CD14-positive monocyte (primary cell): ENCODE measurements around the gene NPIPA8. TPM values are rescaled to one million over a fixed set of nuclear protein-coding genes. Genes with fewer than 3 reads are reported as not detected.
"Not testable (repeated sequence)": the region's sequence is repeated elsewhere in the genome, so short reads cannot be mapped to it uniquely, and the experiment has no call there.

Experiments
- DNase-seq, 3 donors: peaks; one replicate each; pipeline ENCODE4 v3.0.0-alpha.2; 2011 to 2022
- H2AFZ ChIP-seq: 2 replicates; pipeline ENCODE4 v1.6.0; 2012; ENCODE audit warnings: mild to moderate bottlenecking, low read depth, low read length, inconsistent platforms; ENCODE audit not compliant: insufficient read depth, poor library complexity, severe bottlenecking
- H3K27ac ChIP-seq, 2 donors: 1 replicate in 1 of 2; 2 replicates in 1 of 2; pipeline ENCODE4 v1.5.1; 2012 to 2013; ENCODE audit warnings: low read length in 2 of 2, control low read depth in 1 of 2, inconsistent platforms in 1 of 2, low read depth in 1 of 2, mild to moderate bottlenecking in 1 of 2
- H3K27me3 ChIP-seq, 2 donors: one replicate each; pipeline versions ENCODE4 v1.6.0 to v1.6.1; 2011 to 2013; ENCODE audit warnings: low read length in 2 of 2; ENCODE audit not compliant: control insufficient read depth in 2 of 2, insufficient read depth in 2 of 2
- H3K36me3 ChIP-seq, 2 donors: replicated peaks in 1 of 2; 1 replicate in 1 of 2; 2 replicates in 1 of 2; pipeline versions ENCODE4 v1.5.1 to v1.6.1; 2012 to 2013; ENCODE audit warnings: low read length in 2 of 2, control low read depth in 1 of 2, inconsistent platforms in 1 of 2, mild to moderate bottlenecking in 1 of 2; ENCODE audit not compliant: insufficient read depth in 2 of 2, control insufficient read depth in 1 of 2
- H3K4me1 ChIP-seq, 2 donors: 1 replicate in 1 of 2; 2 replicates in 1 of 2; pipeline versions ENCODE4 v1.5.1 to v1.6.1; 2012 to 2013; ENCODE audit warnings: low read length in 2 of 2, control low read depth in 1 of 2, inconsistent platforms in 1 of 2, mild to moderate bottlenecking in 1 of 2, moderate library complexity in 1 of 2; ENCODE audit not compliant: insufficient read depth in 2 of 2, control insufficient read depth in 1 of 2
- H3K4me2 ChIP-seq: replicated peaks from 2 replicates; pipeline ENCODE3; 2012; ENCODE audit warnings: low read length, moderate library complexity, mild to moderate bottlenecking; ENCODE audit not compliant: poor library complexity, severe bottlenecking; ENCODE audit errors: extremely low read depth
- H3K4me3 ChIP-seq, 3 experiments: fragments of 200-600 bp in 1 of 3; sonication (generic) in 1 of 3; replicated peaks in 1 of 3; 1 replicate in 2 of 3; 2 replicates in 1 of 3; pipeline ENCODE4 v1.5.1; 2011 to 2013; ENCODE audit warnings: low read length in 3 of 3, mild to moderate bottlenecking in 3 of 3, control low read depth in 2 of 3, low read depth in 2 of 3, inconsistent platforms in 1 of 3, moderate library complexity in 1 of 3
- H3K79me2 ChIP-seq: 2 replicates; pipeline ENCODE4 v1.6.0; 2012; ENCODE audit warnings: mild to moderate bottlenecking, control low read depth, inconsistent platforms, low read length, moderate library complexity; ENCODE audit not compliant: insufficient read depth
- H3K9ac ChIP-seq: 2 replicates; pipeline ENCODE4 v1.6.0; 2017; ENCODE audit warnings: low read length, mild to moderate bottlenecking; ENCODE audit not compliant: insufficient read depth, poor library complexity, severe bottlenecking
- H3K9me3 ChIP-seq, 2 donors: replicated peaks in 1 of 2; 1 replicate in 1 of 2; 2 replicates in 1 of 2; pipeline versions ENCODE4 v1.5.1 to v1.6.1; 2012 to 2013; ENCODE audit warnings: low read length in 2 of 2, control low read depth in 1 of 2; ENCODE audit not compliant: control insufficient read depth in 1 of 2, insufficient read depth in 1 of 2
- H4K20me1 ChIP-seq: 2 replicates; pipeline ENCODE4 v1.6.0; 2012; ENCODE audit warnings: mild to moderate bottlenecking, low read length, control low read depth, moderate library complexity; ENCODE audit not compliant: insufficient read depth
- H3K27ac Mint-ChIP-seq, 7 donors: one replicate each; pipeline ENCODE4 v1.8.0; 2020; ENCODE audit warnings: mild to moderate bottlenecking in 7 of 7, mixed read lengths in 7 of 7, moderate library complexity in 6 of 7, inconsistent platforms in 2 of 7
- H3K27me3 Mint-ChIP-seq, 3 donors: one replicate each; pipeline ENCODE4 v1.8.0; 2021 to 2022; ENCODE audit warnings: low read depth in 3 of 3, mild to moderate bottlenecking in 3 of 3, mixed read lengths in 3 of 3, moderate library complexity in 3 of 3, inconsistent platforms in 1 of 3
- H3K36me3 Mint-ChIP-seq, 2 donors: one replicate each; pipeline ENCODE4 v1.8.0; 2020; ENCODE audit warnings: mixed read lengths in 2 of 2, inconsistent platforms in 1 of 2, mild to moderate bottlenecking in 1 of 2
- H3K4me1 Mint-ChIP-seq: one replicate; pipeline ENCODE4 v1.8.0; 2020; ENCODE audit warnings: mild to moderate bottlenecking, mixed read lengths
- H3K4me3 Mint-ChIP-seq, 2 donors: one replicate each; pipeline ENCODE4 v1.8.0; 2020; ENCODE audit warnings: mild to moderate bottlenecking in 2 of 2, mixed read lengths in 2 of 2, moderate library complexity in 1 of 2
- H3K9me3 Mint-ChIP-seq, 7 donors: one replicate each; pipeline ENCODE4 v1.8.0; 2020 to 2022; ENCODE audit warnings: mixed read lengths in 7 of 7, mild to moderate bottlenecking in 6 of 7, moderate library complexity in 6 of 7, inconsistent platforms in 2 of 7
- WGBS: methylation state at CpG from one replicate; pipeline ENCODE4 v1.1.5; 2013; ENCODE audit warnings: missing lambda C conversion rate; ENCODE audit not compliant: insufficient coverage; 5-methylcytosine and 5-hydroxymethylcytosine counted together
- intact Hi-C, 2 donors: fragments of 100-400 bp; cut with micrococcal nuclease; formaldehyde crosslinking; loops; one replicate each; pipeline versions ENCODE4 v1.15.0 to v1.15.1; 2023
- polyA plus RNA-seq, 3 donors: library from polyadenylated mRNA; depleted of rRNA in 1 of 3; unstranded in 2 of 3; stranded (reverse) in 1 of 3; fragments of 300-500 nt in 2 of 3; fragments of >200 nt in 1 of 3; fragmentation: Illumina TruSeq in 2 of 3; gene quantifications; 1 replicate in 2 of 3; 2 replicates in 1 of 3; pipeline ENCODE4 v1.2.3, GENCODE V29; 2012 to 2021
- small RNA-seq: library from RNA; depleted of rRNA; stranded (forward); fragments of <200 nt; gene quantifications from one replicate; pipeline ENCODE3, GENCODE V24; 2012; ENCODE audit warnings: low read depth; ENCODE audit not compliant: insufficient read length

The NPIPA8 gene
- polyA plus RNA-seq, 3 donors: 0.20 to 11.1 TPM; not detected in 1

- intact Hi-C loops, H3K4me3 Mint-ChIP-seq, H3K27ac Mint-ChIP-seq, DNase-seq, H3K36me3 ChIP-seq, H3K4me2 ChIP-seq, H3K9me3 ChIP-seq, H3K4me1 ChIP-seq, H3K9ac ChIP-seq, H3K27ac ChIP-seq, H2AFZ ChIP-seq, H3K4me3 ChIP-seq, H3K9me3 Mint-ChIP-seq, H4K20me1 ChIP-seq, H3K79me2 ChIP-seq, H3K27me3 Mint-ChIP-seq, H3K27me3 ChIP-seq, H3K4me1 Mint-ChIP-seq, H3K36me3 Mint-ChIP-seq: not testable (repeated sequence)
- WGBS: no CpG with 5 or more reads among the region's 2 CpGs
Measured at GRCh38 chr16:18270171-18270570, 66.4 kb downstream of the NPIPA8 start.

Small RNAs within 50 kb of the gene (small RNA-seq; reads per million reads assigned to genes)
- gene AC126755.6: not detected
- not detected for gene MIR6511A4
- not detected for gene MIR6770-3

Other genes starting within 250 kb of the NPIPA8 start
- 10 to 100 TPM; 26.1 to 76.8 (median 66.0) TPM for gene NOMO2, start 225.4 kb upstream of the NPIPA8 start, polyA plus RNA-seq